Hematopoietic multipotent progenitor cell treated with erythropoietin and hydrocortisone succinate and interleukin-3 and kit ligand, for 6 days (in vitro differentiated cells): Measurements from ENCODE around the gene TUBB.
A peak's percentile ranks its signal among the peaks of the same experiment; 100 is the strongest.
"Not testable (repeated sequence)": the region's sequence is repeated elsewhere in the genome, so short reads cannot be mapped to it uniquely, and the experiment has no call there.

Experiments
- DNase-seq: peaks from one replicate; pipeline ENCODE4 v3.0.0-alpha.2; 2015

Gene TUBB

GRCh38 chr6:30763618-30764489, 43.7 kb downstream of the TUBB start:
- DNase-seq: no peak

- not testable (repeated sequence) for DNase-seq
Observed at GRCh38 chr6:30764490-30765043, 44.4 kb downstream of the TUBB start.

- not testable (repeated sequence) for DNase-seq
Observed at GRCh38 chr6:30765495-30765894, 45.3 kb downstream of the TUBB start.

- no peak for DNase-seq
Observed at GRCh38 chr6:30766461-30767157, 46.5 kb downstream of the TUBB start.

- no peak for DNase-seq
Observed at GRCh38 chr6:30767158-30767943, 47.2 kb downstream of the TUBB start.

GRCh38 chr6:30767944-30768301, 47.8 kb downstream of the TUBB start:
- DNase-seq: no peak

- DNase-seq: no peak
Observed at GRCh38 chr6:30768634-30769087, 48.5 kb downstream of the TUBB start.

GRCh38 chr6:30769088-30769852, 49.1 kb downstream of the TUBB start:
- DNase-seq: peak; percentile 74

- no peak for DNase-seq
Observed at GRCh38 chr6:30769853-30770524, 49.8 kb downstream of the TUBB start.

GRCh38 chr6:30770592-30770991, 50.4 kb downstream of the TUBB start:
- DNase-seq: no peak

GRCh38 chr6:30774701-30775100, 54.5 kb downstream of the TUBB start:
- DNase-seq: no peak
